ENCODE measurements around the gene SGSM1. TPM values are rescaled to one million over a fixed set of nuclear protein-coding genes. Genes with fewer than 3 reads are reported as not detected.

SGSM1 gene
- total RNA-seq, 2 experiments from 2014 or later: 0.13 TPM; not detected in 1

- CTCF ChIA-PET: interaction anchor here (1.0 kb wide), 1 partner anchor 29 kb away, joined by 4 read pairs; no protein-coding TSS in a partner anchor
- H3K27ac Mint-ChIP-seq: no peak overlapping the region
- intact Hi-C loops (cut with micrococcal nuclease): no loop called here
- no peaks in the 10 kb centered on the region for H3K36me3 Mint-ChIP-seq (ENCODE audit: low read depth)
- H3K4me1 Mint-ChIP-seq (ENCODE audit: low read depth): no peaks in the 10 kb centered on the region
- no peaks in the 10 kb centered on the region for H3K27me3 Mint-ChIP-seq
- H3K4me3 Mint-ChIP-seq: no peak overlapping the region
- no peak for DNase-seq
- no peak for ATAC-seq
- no peaks in the 10 kb centered on the region for H3K9me3 Mint-ChIP-seq
- POLR2A ChIA-PET: no interaction called here
- TF ChIP-seq CTCF (IDR thresholded peaks at IDR 0.05): no peak
Measured at GRCh38 chr22:24976442-24977218, 170.6 kb downstream of the SGSM1 start.

Other genes starting within 250 kb of the SGSM1 start
- gene LRRC75B, start 213.1 kb upstream of the SGSM1 start, total RNA-seq: 1 to 10 TPM; 1.2 to 1.5 TPM
- 10 to 100 TPM; 15.6 to 17.8 TPM for gene GGT1, start 203.0 kb upstream of the SGSM1 start, total RNA-seq
- gene PIWIL3, start 31.5 kb upstream of the SGSM1 start, total RNA-seq: not detected
- not detected for gene LHFPL7, start 140.5 kb downstream of the SGSM1 start, total RNA-seq
- gene KIAA1671, start 146.5 kb downstream of the SGSM1 start, total RNA-seq: 1 to 10 TPM; 6.5 to 6.8 TPM

Measured in activated CD8-positive, alpha-beta T cell treated with anti-CD3 and anti-CD28 coated beads for 36 hours (primary cell).